ENCODE results near the gene LONP2. TPM values are rescaled to one million over a fixed set of nuclear protein-coding genes. Genes with fewer than 3 reads are reported as not detected.

The LONP2 gene
- total RNA-seq, 1 experiment from 2014 or later: 46.8 TPM

DNA sequence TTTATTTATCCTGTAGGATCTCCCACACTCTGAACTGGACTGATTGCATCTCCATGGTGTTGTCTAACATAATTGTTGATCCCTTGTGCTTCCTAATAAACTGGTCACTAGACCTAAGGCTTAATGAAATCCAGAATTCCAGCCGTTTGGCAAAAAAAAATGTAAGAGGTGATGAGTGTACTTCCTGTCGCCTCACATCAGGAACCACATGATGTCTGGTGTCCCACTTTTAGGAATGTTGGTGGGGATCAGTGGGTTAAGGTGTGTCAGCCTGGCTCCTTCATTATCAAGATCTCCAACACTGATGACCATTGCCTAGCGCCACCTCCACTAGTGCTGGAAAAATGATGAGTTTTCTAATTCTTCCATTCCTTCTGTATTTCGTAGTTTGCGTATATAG lies 18.6 kb upstream of the LONP2 start:
- no peaks in the 10 kb centered on the region for H3K36me3 ChIP-seq (ENCODE audit: control insufficient read depth in 1 of 2, insufficient read depth in 2 of 2, low read length in 2 of 2)
- CTCF ChIA-PET: no interaction called here
- intact Hi-C loops (cut with micrococcal nuclease): no loop called here

More for the DNA sequence above, 18.6 kb upstream of the LONP2 start:
- Histone ChIP-seq H3K4me2 (ENCODE audit: low read length) (no peak overlapping the region), H3K9me2 (ENCODE audit: insufficient read depth) (no peaks in the 10 kb centered on the region), H3K79me2 (ENCODE audit: insufficient read depth, low read length) (no peaks in the 10 kb centered on the region), H3K27me3 (ENCODE audit: insufficient read depth, low read length) (no peaks in the 10 kb centered on the region), H4K20me1 (ENCODE audit: insufficient read depth) (no peaks in the 10 kb centered on the region), H3K9ac (ENCODE audit: low read length) (no peak overlapping the region), H3K4me1 (ENCODE audit: control insufficient read depth in 1 of 2, insufficient read depth in 2 of 2, low read length in 2 of 2) (no peaks in the 10 kb centered on the region), H3K27ac (ENCODE audit: low read depth, low read length) (no peak overlapping the region), H3K4me3 (replicated peaks in 1 of 2; ENCODE audit: low read depth in 1 of 2, low read length in 2 of 2) (no peak overlapping the region), H3K9me3 (ENCODE audit: control insufficient read depth in 1 of 2, insufficient read depth in 1 of 2, low read depth in 1 of 2, low read length in 2 of 2) (no peaks in the 10 kb centered on the region), H2AFZ (ENCODE audit: low read depth, low read length, poor library complexity, severe bottlenecking) (no peak overlapping the region)
- TF ChIP-seq EZH2 (IDR thresholded peaks at IDR 0.05) (no peak), SIN3A (IDR thresholded peaks at IDR 0.05; ENCODE audit: low read depth) (no peak), ZFX (IDR thresholded peaks at IDR 0.05) (no peak), ZNF274 (IDR thresholded peaks at IDR 0.05; ENCODE audit: low read depth, low read length) (no peak), POLR2AphosphoS5 (IDR thresholded peaks at IDR 0.05; ENCODE audit: low read depth, low read length) (no peak), TCF7L2 (IDR thresholded peaks at IDR 0.05; ENCODE audit: borderline replicate concordance, extremely low read depth, insufficient read depth, insufficient read length) (no peak), CEBPB (IDR thresholded peaks at IDR 0.05; ENCODE audit: low read depth) (no peak), SRF (IDR thresholded peaks at IDR 0.05; ENCODE audit: low read depth) (no peak), EGR1 (IDR thresholded peaks at IDR 0.05; ENCODE audit: low read depth) (no peak)
- TF ChIP-seq, protein P1, sequence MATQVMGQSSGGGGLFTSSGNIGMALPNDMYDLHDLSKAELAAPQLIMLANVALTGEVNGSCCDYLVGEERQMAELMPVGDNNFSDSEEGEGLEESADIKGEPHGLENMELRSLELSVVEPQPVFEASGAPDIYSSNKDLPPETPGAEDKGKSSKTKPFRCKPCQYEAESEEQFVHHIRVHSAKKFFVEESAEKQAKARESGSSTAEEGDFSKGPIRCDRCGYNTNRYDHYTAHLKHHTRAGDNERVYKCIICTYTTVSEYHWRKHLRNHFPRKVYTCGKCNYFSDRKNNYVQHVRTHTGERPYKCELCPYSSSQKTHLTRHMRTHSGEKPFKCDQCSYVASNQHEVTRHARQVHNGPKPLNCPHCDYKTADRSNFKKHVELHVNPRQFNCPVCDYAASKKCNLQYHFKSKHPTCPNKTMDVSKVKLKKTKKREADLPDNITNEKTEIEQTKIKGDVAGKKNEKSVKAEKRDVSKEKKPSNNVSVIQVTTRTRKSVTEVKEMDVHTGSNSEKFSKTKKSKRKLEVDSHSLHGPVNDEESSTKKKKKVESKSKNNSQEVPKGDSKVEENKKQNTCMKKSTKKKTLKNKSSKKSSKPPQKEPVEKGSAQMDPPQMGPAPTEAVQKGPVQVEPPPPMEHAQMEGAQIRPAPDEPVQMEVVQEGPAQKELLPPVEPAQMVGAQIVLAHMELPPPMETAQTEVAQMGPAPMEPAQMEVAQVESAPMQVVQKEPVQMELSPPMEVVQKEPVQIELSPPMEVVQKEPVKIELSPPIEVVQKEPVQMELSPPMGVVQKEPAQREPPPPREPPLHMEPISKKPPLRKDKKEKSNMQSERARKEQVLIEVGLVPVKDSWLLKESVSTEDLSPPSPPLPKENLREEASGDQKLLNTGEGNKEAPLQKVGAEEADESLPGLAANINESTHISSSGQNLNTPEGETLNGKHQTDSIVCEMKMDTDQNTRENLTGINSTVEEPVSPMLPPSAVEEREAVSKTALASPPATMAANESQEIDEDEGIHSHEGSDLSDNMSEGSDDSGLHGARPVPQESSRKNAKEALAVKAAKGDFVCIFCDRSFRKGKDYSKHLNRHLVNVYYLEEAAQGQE (IDR thresholded peaks at IDR 0.05; ENCODE audit: low read depth): no peak
- TF ChIP-seq, protein P2, sequence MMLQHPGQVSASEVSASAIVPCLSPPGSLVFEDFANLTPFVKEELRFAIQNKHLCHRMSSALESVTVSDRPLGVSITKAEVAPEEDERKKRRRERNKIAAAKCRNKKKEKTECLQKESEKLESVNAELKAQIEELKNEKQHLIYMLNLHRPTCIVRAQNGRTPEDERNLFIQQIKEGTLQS (IDR thresholded peaks at IDR 0.05): no peak
- TF ChIP-seq, protein P3, sequence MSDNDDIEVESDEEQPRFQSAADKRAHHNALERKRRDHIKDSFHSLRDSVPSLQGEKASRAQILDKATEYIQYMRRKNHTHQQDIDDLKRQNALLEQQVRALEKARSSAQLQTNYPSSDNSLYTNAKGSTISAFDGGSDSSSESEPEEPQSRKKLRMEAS (IDR thresholded peaks at IDR 0.05): no peak
- TF ChIP-seq, protein P4, sequence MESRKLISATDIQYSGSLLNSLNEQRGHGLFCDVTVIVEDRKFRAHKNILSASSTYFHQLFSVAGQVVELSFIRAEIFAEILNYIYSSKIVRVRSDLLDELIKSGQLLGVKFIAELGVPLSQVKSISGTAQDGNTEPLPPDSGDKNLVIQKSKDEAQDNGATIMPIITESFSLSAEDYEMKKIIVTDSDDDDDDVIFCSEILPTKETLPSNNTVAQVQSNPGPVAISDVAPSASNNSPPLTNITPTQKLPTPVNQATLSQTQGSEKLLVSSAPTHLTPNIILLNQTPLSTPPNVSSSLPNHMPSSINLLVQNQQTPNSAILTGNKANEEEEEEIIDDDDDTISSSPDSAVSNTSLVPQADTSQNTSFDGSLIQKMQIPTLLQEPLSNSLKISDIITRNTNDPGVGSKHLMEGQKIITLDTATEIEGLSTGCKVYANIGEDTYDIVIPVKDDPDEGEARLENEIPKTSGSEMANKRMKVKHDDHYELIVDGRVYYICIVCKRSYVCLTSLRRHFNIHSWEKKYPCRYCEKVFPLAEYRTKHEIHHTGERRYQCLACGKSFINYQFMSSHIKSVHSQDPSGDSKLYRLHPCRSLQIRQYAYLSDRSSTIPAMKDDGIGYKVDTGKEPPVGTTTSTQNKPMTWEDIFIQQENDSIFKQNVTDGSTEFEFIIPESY (IDR thresholded peaks at IDR 0.05; ENCODE audit: extremely low read depth, insufficient replicate concordance, low read length): no peak
- ChIA-PET POLR2A (no interaction called here), RAD21 (ENCODE audit: low non-redundant PET in 1 of 2, low total read pairs in 2 of 2, uncharacterized antibody in 2 of 2, unreplicated experiment in 2 of 2) (no interaction called here)
- DNase-seq (ENCODE audit: low read depth, low spot score) (no peak), ATAC-seq (no peak)
- BruUV-seq (replicated peaks): no TSS peak

Measured in HCT116 (cell line).